Pancreas (tissue), 10 donors: ENCODE results near the gene DMD. TPM values are rescaled to one million over a fixed set of nuclear protein-coding genes. Genes with fewer than 3 reads are reported as not detected.

Experiments used
- ATAC-seq, 4 donors: fragments of 200-7000 bp; cut with Tn5 transposase; one replicate each; pipeline versions ENCODE4 v1.8.0 to v1.9.1; 2020; ENCODE audit warnings: mild to moderate bottlenecking in 4 of 4, moderate library complexity in 4 of 4
- DNase-seq, 6 donors: peaks; one replicate each; pipeline ENCODE4 v3.0.0-alpha.2; 2020
- FAIRE-seq: peaks from 2 replicates; lab custom pipeline; 2012; peaks lifted over from hg19 to GRCh38; lab: Jason Lieb, UNC
- H3K27ac ChIP-seq, 4 donors: fragments of 200-600 bp; sonication (generic); 1 replicate in 3 of 4; 2 replicates in 1 of 4; pipeline versions ENCODE4 v1.5.0 to v1.8.0; 2020
- H3K27me3 ChIP-seq, 4 donors: fragments of 200-600 bp; one replicate each; pipeline ENCODE4 v1.8.0; 2021
- H3K36me3 ChIP-seq, 3 donors: fragments of 200-600 bp; sonication (generic) in 1 of 3; one replicate each; pipeline versions ENCODE4 v1.5.0 to v1.8.0; 2020 to 2021
- H3K4me1 ChIP-seq, 3 donors: fragments of 200-600 bp; one replicate each; pipeline ENCODE4 v1.8.0; 2021
- H3K4me3 ChIP-seq, 4 donors: fragments of 200-600 bp; sonication (generic) in 2 of 4; one replicate each; pipeline versions ENCODE4 v1.5.0 to v1.8.0; 2020 to 2021
- H3K9me3 ChIP-seq, 4 donors: fragments of 200-600 bp; one replicate each; pipeline ENCODE4 v1.8.0; 2021
- WGBS, 2 donors: extraction: QIAGEN DNeasy Blood & Tissue Kit; methylation state at CpG; one replicate each; pipeline ENCODE4 v1.1.7; 2013; 5-methylcytosine and 5-hydroxymethylcytosine counted together
- intact Hi-C, 3 donors: fragments of 100-400 bp; cut with DNase I; formaldehyde crosslinking; loops; one replicate each; pipeline versions ENCODE4 v1.11.1 to v1.14.2; 2022
- polyA plus RNA-seq, 2 donors: library from polyadenylated mRNA; stranded (reverse); fragments of 200-250 nt; gene quantifications; one replicate each; pipeline ENCODE4 v1.2.3, GENCODE V29; 2013
- total RNA-seq, 6 donors: library from RNA; stranded (reverse); fragmentation: NEBNext Ultra II Directional in 4 of 6; extraction: Animal tissue kit (Norgen Biotek cat#: 25700) in 4 of 6; gene quantifications; one replicate each; pipeline versions ENCODE4 v1.2.1 to v1.2.4, GENCODE V29; 2021 to 2023
- TF ChIP-seq, protein P1 (sequence below), 4 donors: fragments of 200-600 bp; sonication (generic) in 3 of 4; IDR thresholded peaks; one replicate each; pipeline versions ENCODE4 v1.5.0 to v1.8.0; 2021; ENCODE audit warnings: antibody characterized with exemption in 4 of 4
- donor health status: healthy with polysubstance abuse.
- donor health status: DM: no; HTN: no; CAD: no; lungs with moderate emphysema.
- donor health status: DM: no; HTN: no; CAD: no.
- donor health status: control.
- donor health status: control.
- donor health status: Bipolar disorder and iron deficiency.
- donor health status: DM: yes; HTN: yes; CAD: no.
- donor health status: DM: no; HTN: no; CAD: no.
- donor health status: DM: no; HTN: no; CAD: no.
- donor health status: DM: yes; HTN: yes; CAD: no.

Gene DMD
- total and polyA plus RNA-seq, 8 donors: 9.1 to 46.5 (median 32.1) TPM

DNA sequence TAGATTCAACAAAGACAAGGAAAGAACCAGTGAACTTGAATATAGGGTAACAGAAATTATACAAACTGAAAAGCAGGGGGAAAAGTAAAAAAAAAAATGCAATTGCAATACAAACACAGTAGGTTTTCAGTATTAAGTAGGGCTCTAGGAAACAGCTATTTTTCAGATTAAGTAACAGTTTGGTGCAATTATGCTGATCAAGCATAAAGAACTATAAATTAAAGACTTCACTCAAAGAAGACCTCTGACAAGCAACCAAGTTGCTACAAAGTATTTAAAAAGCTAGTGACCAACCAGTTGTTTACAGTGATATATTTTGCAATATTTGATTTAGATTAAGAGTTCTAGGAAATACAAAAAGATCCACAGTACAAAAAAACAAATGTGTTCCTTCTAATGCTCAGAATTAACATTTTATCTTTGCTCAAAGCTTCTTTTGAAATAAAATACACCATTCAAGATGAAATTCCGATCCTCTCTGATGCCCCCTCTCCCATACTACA lies 1908.7 kb downstream of the DMD start:
- ATAC-seq: no peak
- Histone ChIP-seq H3K4me1 (no peaks in the 10 kb centered on the region), H3K9me3 (no peaks in the 10 kb centered on the region), H3K4me3 (no peak overlapping the region), H3K27me3 (no peaks in the 10 kb centered on the region), H3K36me3 (no peaks in the 10 kb centered on the region), H3K27ac (no peak overlapping the region)
- 60 to 80% methylated on average over 1 of the region's 1 CpG for WGBS, 2 donors
- DNase-seq: no peak
- intact Hi-C loops: no loop called here
- peak; percentile 39 for FAIRE-seq
- TF ChIP-seq, protein P1, sequence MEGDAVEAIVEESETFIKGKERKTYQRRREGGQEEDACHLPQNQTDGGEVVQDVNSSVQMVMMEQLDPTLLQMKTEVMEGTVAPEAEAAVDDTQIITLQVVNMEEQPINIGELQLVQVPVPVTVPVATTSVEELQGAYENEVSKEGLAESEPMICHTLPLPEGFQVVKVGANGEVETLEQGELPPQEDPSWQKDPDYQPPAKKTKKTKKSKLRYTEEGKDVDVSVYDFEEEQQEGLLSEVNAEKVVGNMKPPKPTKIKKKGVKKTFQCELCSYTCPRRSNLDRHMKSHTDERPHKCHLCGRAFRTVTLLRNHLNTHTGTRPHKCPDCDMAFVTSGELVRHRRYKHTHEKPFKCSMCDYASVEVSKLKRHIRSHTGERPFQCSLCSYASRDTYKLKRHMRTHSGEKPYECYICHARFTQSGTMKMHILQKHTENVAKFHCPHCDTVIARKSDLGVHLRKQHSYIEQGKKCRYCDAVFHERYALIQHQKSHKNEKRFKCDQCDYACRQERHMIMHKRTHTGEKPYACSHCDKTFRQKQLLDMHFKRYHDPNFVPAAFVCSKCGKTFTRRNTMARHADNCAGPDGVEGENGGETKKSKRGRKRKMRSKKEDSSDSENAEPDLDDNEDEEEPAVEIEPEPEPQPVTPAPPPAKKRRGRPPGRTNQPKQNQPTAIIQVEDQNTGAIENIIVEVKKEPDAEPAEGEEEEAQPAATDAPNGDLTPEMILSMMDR (IDR thresholded peaks at IDR 0.05): no peak

DNA sequence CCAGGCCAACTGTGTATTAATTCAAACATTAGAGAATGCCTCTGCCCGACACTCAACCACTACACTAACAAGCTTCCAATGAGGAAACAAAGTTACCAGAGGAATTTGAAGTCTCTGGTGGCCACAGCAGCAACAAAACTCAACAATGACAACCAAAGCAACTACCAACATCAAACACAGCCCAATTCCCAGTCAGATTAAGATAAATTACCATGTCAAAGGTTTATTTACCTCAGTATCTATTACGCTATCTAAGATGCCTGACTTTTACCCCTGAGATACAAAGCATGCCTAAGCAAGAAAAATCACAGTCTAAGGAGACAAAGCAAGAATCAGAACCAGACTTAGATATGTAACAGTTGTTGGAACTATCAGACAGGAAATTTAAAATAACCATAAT lies 1909.4 kb downstream of the DMD start:
- ATAC-seq (no peak), FAIRE-seq (no peak), DNase-seq (no peak)
- Histone ChIP-seq H3K9me3 (no peaks in the 10 kb centered on the region), H3K36me3 (no peaks in the 10 kb centered on the region), H3K27me3 (no peaks in the 10 kb centered on the region), H3K27ac (no peak overlapping the region), H3K4me1 (no peaks in the 10 kb centered on the region), H3K4me3 (no peak overlapping the region)
- TF ChIP-seq, protein P1 (IDR thresholded peaks at IDR 0.05): no peak
- intact Hi-C loops: no loop called here
- WGBS, 2 donors: 59 to 86% methylated on average over 2 of the region's 2 CpGs

DNA sequence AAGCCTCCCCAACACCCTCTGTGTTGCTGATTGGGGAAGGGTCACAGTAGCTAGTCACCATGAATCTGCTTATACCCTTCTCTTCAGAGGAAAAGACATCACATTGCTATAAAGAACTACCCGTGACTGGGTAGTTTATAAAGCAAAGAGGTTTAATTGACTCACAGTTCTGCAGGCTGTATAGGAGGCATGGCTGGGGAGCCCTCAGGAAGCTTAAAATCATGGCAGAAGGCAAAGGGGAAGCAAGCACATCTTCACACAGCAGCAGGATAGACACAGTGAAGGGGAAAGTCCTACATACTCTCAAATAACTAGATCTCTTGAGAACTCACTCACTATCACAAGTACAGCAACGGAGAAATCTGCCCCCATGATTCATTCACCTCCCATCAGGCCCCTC lies 1910.1 kb downstream of the DMD start:
- DNase-seq (no peak), ATAC-seq (no peak), FAIRE-seq (no peak)
- no peaks in the 10 kb centered on the region for H3K9me3 ChIP-seq
- no peak overlapping the region for H3K4me3 ChIP-seq
- intact Hi-C loops: no loop called here
- no peaks in the 10 kb centered on the region for H3K4me1 ChIP-seq
- no peak overlapping the region for H3K27ac ChIP-seq
- H3K27me3 ChIP-seq: no peaks in the 10 kb centered on the region
- TF ChIP-seq, protein P1 (IDR thresholded peaks at IDR 0.05): no peak
- WGBS, 2 donors: 50 to 86% methylated on average over 2 of the region's 2 CpGs
- H3K36me3 ChIP-seq: no peaks in the 10 kb centered on the region

DNA sequence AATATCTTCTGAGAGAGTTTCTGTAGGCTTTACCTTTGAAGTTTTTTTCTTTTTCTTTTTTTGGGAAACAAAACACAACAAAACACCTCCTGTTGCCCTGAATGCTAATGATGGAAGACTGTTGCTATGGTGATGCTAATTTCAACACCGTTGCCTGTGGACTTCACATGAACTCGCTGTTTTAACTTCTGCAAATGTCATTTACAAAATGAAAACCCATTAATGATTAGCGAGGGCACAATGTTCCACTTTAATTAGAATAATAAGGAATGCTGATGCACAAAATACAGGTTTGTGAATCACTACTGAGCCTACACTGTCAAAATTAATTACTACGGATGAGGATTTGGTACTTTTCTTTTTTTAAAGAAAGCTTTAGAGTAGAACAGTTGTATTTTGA lies 1912.4 kb downstream of the DMD start:
- 46 to 47% methylated on average over 4 of the region's 4 CpGs for WGBS, 2 donors
- H3K36me3 ChIP-seq: no peaks in the 10 kb centered on the region
- no peak for ATAC-seq
- TF ChIP-seq, protein P1 (IDR thresholded peaks at IDR 0.05): no peak
- H3K27ac ChIP-seq: no peak overlapping the region
- intact Hi-C loops: no loop called here
- no peak overlapping the region for H3K4me3 ChIP-seq
- no peak for FAIRE-seq
- H3K27me3 ChIP-seq: no peaks in the 10 kb centered on the region
- no peaks in the 10 kb centered on the region for H3K9me3 ChIP-seq
- no peaks in the 10 kb centered on the region for H3K4me1 ChIP-seq
- DNase-seq: no peak

DNA sequence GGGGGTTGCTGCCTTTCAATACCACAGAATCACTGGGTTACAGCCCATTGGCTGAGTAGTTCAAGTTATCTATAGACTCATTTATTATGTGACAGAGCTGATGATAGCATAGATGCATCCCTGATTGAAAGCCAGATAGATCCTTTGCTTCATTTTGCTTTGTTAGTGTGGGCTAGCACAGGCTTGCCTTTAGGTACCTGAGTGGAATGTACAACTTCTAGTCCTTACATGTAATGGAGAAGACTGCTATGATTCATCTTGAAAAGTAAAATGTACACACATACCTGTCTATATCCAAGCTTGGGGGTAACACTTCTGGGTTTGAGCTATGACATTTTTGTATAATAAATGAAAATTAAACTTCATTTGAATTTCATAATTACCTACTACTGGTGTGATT lies 1913.5 kb downstream of the DMD start:
- no peak overlapping the region for H3K4me3 ChIP-seq
- FAIRE-seq: no peak
- no peaks in the 10 kb centered on the region for H3K27me3 ChIP-seq
- no peaks in the 10 kb centered on the region for H3K9me3 ChIP-seq
- TF ChIP-seq, protein P1 (IDR thresholded peaks at IDR 0.05): no peak
- intact Hi-C loops: no loop called here
- H3K36me3 ChIP-seq: no peaks in the 10 kb centered on the region
- no peak overlapping the region for H3K27ac ChIP-seq
- DNase-seq: no peak
- ATAC-seq: no peak
- no peaks in the 10 kb centered on the region for H3K4me1 ChIP-seq
